Mesodermal cell (in vitro differentiated cells): ENCODE data around the gene HIBADH.
"Not testable (repeated sequence)": the region's sequence is repeated elsewhere in the genome, so short reads cannot be mapped to it uniquely, and the experiment has no call there.

Experiments
- H3K27ac ChIP-seq: 2 replicates; pipeline ENCODE4 v1.7.0; 2013; ENCODE audit warnings: mild to moderate bottlenecking, low read depth, low read length, moderate library complexity; ENCODE audit not compliant: severe bottlenecking
- H3K36me3 ChIP-seq: 2 replicates; pipeline ENCODE4 v1.7.1; 2013; ENCODE audit warnings: mild to moderate bottlenecking, low read length, moderate library complexity; ENCODE audit not compliant: control insufficient read depth, insufficient read depth
- H3K4me1 ChIP-seq: one replicate; pipeline ENCODE4 v1.7.1; 2013; ENCODE audit warnings: mild to moderate bottlenecking, low read length; ENCODE audit not compliant: insufficient read depth, control insufficient read depth, poor library complexity, severe bottlenecking
- H3K4me3 ChIP-seq: 2 replicates; pipeline ENCODE4 v1.7.0; 2013; ENCODE audit warnings: low read length, control low read depth, mild to moderate bottlenecking; ENCODE audit not compliant: insufficient read depth, poor library complexity, severe bottlenecking; ENCODE audit errors: extremely low read depth
- H3K9me3 ChIP-seq: 2 replicates; pipeline ENCODE4 v1.7.1; 2013; ENCODE audit warnings: mild to moderate bottlenecking, low read length, moderate library complexity; ENCODE audit not compliant: control insufficient read depth
- WGBS, 2 experiments: methylation state at CpG; one replicate each; pipeline ENCODE4 v1.1.5; 2013; ENCODE audit warnings: missing lambda C conversion rate in 2 of 2; ENCODE audit not compliant: insufficient coverage in 2 of 2; 5-methylcytosine and 5-hydroxymethylcytosine counted together

The HIBADH gene

GRCh38 chr7:27501879-27502278 lies 160.8 kb downstream of the HIBADH start:
- not testable (repeated sequence) for H3K4me3 ChIP-seq, H3K4me1 ChIP-seq, H3K36me3 ChIP-seq, H3K27ac ChIP-seq, H3K9me3 ChIP-seq
- WGBS, 2 experiments: no CpG with 5 or more reads among the region's 2 CpGs

GRCh38 chr7:27501001-27501400 lies 161.7 kb downstream of the HIBADH start:
- no peaks in the 10 kb centered on the region for H3K36me3 ChIP-seq
- 82 to 87% methylated on average over 6 of the region's 6 CpGs for whole genome bisulfite sequencing, 2 experiments

GRCh38 chr7:27492224-27492623 lies 170.5 kb downstream of the HIBADH start:
- Histone ChIP-seq H3K4me1 (no peaks in the 10 kb centered on the region), H3K36me3 (no peaks in the 10 kb centered on the region), H3K27ac (no peak overlapping the region), H3K4me3 (no peak overlapping the region), H3K9me3 (peaks cover 4% of the 10 kb centered on the region)
- WGBS, 2 experiments: 88 to 89% methylated on average over 9 to 11 of the region's 11 CpGs

More at GRCh38 chr7:27501001-27501400, 161.7 kb downstream of the HIBADH start:
- no peaks in the 10 kb centered on the region for H3K4me1 ChIP-seq
- H3K9me3 ChIP-seq: no peaks in the 10 kb centered on the region
- no peak overlapping the region for H3K4me3 ChIP-seq
- no peak overlapping the region for H3K27ac ChIP-seq

- H3K9me3 ChIP-seq: peaks cover 4% of the 10 kb centered on the region
Measured at GRCh38 chr7:27491534-27491933, 171.1 kb downstream of the HIBADH start.

GRCh38 chr7:27487509-27487908 lies 175.2 kb downstream of the HIBADH start:
- no peak overlapping the region for H3K4me3 ChIP-seq
- H3K27ac ChIP-seq: no peak overlapping the region
- peaks cover 4% of the 10 kb centered on the region for H3K9me3 ChIP-seq
- H3K36me3 ChIP-seq: no peaks in the 10 kb centered on the region
- 86 to 92% methylated on average over 6 to 7 of the region's 8 CpGs for WGBS, 2 experiments
- no peaks in the 10 kb centered on the region for H3K4me1 ChIP-seq

More at GRCh38 chr7:27491534-27491933, 171.1 kb downstream of the HIBADH start:
- 93 to 97% methylated on average over 13 to 21 of the region's 21 CpGs for WGBS, 2 experiments
- Histone ChIP-seq H3K4me3 (no peak overlapping the region), H3K36me3 (no peaks in the 10 kb centered on the region), H3K4me1 (no peaks in the 10 kb centered on the region), H3K27ac (no peak overlapping the region)

GRCh38 chr7:27484451-27484850 lies 178.2 kb downstream of the HIBADH start:
- H3K4me1 ChIP-seq: no peaks in the 10 kb centered on the region
- H3K27ac ChIP-seq: no peak overlapping the region
- WGBS, 2 experiments: no CpG with 5 or more reads among the region's 2 CpGs
- no peaks in the 10 kb centered on the region for H3K36me3 ChIP-seq
- H3K9me3 ChIP-seq: no peaks in the 10 kb centered on the region
- H3K4me3 ChIP-seq: no peak overlapping the region

GRCh38 chr7:27482219-27482618 lies 180.5 kb downstream of the HIBADH start:
- no peak overlapping the region for H3K4me3 ChIP-seq
- no CpG with 5 or more reads among the region's 1 CpG for WGBS, 2 experiments
- H3K4me1 ChIP-seq: no peaks in the 10 kb centered on the region
- H3K9me3 ChIP-seq: no peaks in the 10 kb centered on the region
- no peak overlapping the region for H3K27ac ChIP-seq
- H3K36me3 ChIP-seq: no peaks in the 10 kb centered on the region

- H3K4me1 ChIP-seq: no peaks in the 10 kb centered on the region
- H3K36me3 ChIP-seq: no peaks in the 10 kb centered on the region
- no peak overlapping the region for H3K4me3 ChIP-seq
- H3K27ac ChIP-seq: no peak overlapping the region
- no peaks in the 10 kb centered on the region for H3K9me3 ChIP-seq
Measured at GRCh38 chr7:27478556-27478955, 184.1 kb downstream of the HIBADH start.

- H3K4me3 ChIP-seq: no peak overlapping the region
- 80 to 100% methylated on average over 1 of the region's 1 CpG for WGBS, 2 experiments
- no peak overlapping the region for H3K27ac ChIP-seq
- no peaks in the 10 kb centered on the region for H3K4me1 ChIP-seq
- no peaks in the 10 kb centered on the region for H3K9me3 ChIP-seq
- H3K36me3 ChIP-seq: no peaks in the 10 kb centered on the region
Measured at GRCh38 chr7:27478084-27478483, 184.6 kb downstream of the HIBADH start.

- 100% methylated on average over 1 of the region's 2 CpGs; no CpG with 5 or more reads in 1 of the 2 experiments for WGBS, 2 experiments
- no peaks in the 10 kb centered on the region for H3K36me3 ChIP-seq
- H3K4me1 ChIP-seq: no peaks in the 10 kb centered on the region
- no peaks in the 10 kb centered on the region for H3K9me3 ChIP-seq
- H3K27ac ChIP-seq: no peak overlapping the region
- no peak overlapping the region for H3K4me3 ChIP-seq
Measured at GRCh38 chr7:27476493-27476892, 186.2 kb downstream of the HIBADH start.
